Mammary epithelial cell (primary cell): ENCODE data around the gene LRRC57.

Experiments
- EZH2 ChIP-seq: IDR thresholded peaks from 2 replicates; pipeline ENCODE4 v1.6.1; 2012; ENCODE audit warnings: low read length, inconsistent platforms, borderline replicate concordance
- TF ChIP-seq, protein P1 (sequence below), 2 donors: IDR thresholded peaks in 1 of 2; conservative IDR thresholded peaks in 1 of 2; 2 replicates each; pipeline ENCODE4 v1.5.1; 2011 to 2012; ENCODE audit warnings: inconsistent platforms in 2 of 2, low read length in 2 of 2, mild to moderate bottlenecking in 2 of 2, control low read depth in 1 of 2, low read depth in 1 of 2; ENCODE audit not compliant: insufficient read depth in 1 of 2; ENCODE audit errors: extremely low read depth in 1 of 2

DNA sequence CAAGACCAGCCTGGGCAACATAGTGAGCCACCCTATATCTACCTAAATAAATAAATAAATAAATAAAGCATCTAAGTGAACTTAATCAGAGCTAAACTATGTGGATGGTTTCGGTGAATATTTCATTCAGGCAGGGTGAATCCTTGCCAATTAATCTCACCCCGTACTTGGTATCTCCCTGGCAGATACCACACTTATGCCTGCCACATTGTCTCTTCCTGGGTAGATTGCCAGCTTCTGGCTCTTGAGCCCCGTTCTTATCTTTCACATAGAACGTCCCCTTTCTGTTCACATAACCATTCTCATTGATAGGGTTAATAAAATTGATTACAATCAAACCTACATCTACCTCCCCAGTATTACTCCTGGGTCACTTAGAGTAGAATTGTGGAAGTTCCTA, 46.1 kb downstream of the LRRC57 start:
- TF ChIP-seq, protein P1, sequence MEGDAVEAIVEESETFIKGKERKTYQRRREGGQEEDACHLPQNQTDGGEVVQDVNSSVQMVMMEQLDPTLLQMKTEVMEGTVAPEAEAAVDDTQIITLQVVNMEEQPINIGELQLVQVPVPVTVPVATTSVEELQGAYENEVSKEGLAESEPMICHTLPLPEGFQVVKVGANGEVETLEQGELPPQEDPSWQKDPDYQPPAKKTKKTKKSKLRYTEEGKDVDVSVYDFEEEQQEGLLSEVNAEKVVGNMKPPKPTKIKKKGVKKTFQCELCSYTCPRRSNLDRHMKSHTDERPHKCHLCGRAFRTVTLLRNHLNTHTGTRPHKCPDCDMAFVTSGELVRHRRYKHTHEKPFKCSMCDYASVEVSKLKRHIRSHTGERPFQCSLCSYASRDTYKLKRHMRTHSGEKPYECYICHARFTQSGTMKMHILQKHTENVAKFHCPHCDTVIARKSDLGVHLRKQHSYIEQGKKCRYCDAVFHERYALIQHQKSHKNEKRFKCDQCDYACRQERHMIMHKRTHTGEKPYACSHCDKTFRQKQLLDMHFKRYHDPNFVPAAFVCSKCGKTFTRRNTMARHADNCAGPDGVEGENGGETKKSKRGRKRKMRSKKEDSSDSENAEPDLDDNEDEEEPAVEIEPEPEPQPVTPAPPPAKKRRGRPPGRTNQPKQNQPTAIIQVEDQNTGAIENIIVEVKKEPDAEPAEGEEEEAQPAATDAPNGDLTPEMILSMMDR (conservative IDR thresholded peaks at IDR 0.05 in 1 of 2, IDR thresholded peaks at IDR 0.05 in 1 of 2; ENCODE audit: extremely low read depth in 1 of 2, insufficient read depth in 1 of 2, low read depth in 1 of 2, low read length in 2 of 2): no peak
- TF ChIP-seq EZH2: no peak
